Epithelial cell of esophagus (primary cell): ENCODE measurements around the gene TMTC2.

ENCODE experiments used
- DNase-seq: peaks from one replicate; pipeline ENCODE4 v3.0.0; 2010; ENCODE audit warnings: low read depth
- H3K4me3 ChIP-seq: 2 replicates; pipeline ENCODE4 v1.5.1; 2011; ENCODE audit warnings: mild to moderate bottlenecking, low read length, control low read depth
- CTCF ChIP-seq: IDR thresholded peaks from 2 replicates; pipeline ENCODE4 v1.5.1; 2011; ENCODE audit warnings: low read depth, mild to moderate bottlenecking, low read length, control low read depth, inconsistent platforms; ENCODE audit not compliant: insufficient read depth; ENCODE audit errors: missing control alignments

Gene TMTC2

GRCh38 chr12:82858534-82858917 lies 171.8 kb downstream of the TMTC2 start:
- H3K4me3 ChIP-seq = no peak overlapping the region
- no peak for DNase-seq
- no peak for TF ChIP-seq CTCF

DNA sequence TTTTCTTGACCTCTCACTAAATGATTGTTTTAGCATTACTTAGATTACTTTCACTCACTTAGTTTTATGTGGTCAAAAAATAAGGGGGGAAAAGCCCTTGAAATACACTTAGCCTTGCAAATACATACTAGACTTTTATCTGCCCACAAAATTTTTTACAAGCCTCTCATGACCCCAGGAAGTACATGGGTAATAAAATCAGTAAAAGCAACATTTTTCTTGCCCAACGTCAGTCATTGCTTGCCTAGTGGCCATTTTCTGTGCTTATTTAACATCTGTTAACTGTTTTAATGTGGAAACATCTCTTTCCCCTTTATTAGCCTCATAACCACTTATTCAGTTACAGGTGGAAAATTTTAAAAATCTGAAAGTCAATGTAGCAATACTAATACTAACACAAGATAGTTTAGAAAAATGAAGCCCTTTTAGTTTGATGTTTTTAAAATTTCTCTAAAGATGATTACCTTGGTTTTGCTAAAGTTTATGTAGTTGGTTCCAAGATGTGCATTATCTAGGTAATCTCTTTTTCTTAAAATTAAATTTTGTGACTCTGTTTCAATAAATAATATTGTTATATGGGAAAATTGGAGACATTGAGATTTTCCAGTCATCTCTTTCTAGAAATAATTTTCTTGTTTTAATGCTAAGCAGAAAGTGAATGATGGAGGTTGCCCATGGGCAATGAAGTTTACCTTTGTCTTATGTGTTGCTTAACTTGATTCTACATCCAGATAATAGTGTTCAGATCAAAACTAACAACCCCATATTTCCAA lies 175.5 kb downstream of the TMTC2 start:
- no peak for TF ChIP-seq CTCF
- H3K4me3 ChIP-seq = no peak overlapping the region
- DNase-seq = no peak

- H3K4me3 ChIP-seq = no peak overlapping the region
- no peak for DNase-seq
- no peak for TF ChIP-seq CTCF
These were observed 176.4 kb downstream of the TMTC2 start for GRCh38 chr12:82862876-82863649.

GRCh38 chr12:82866227-82866775 lies 179.6 kb downstream of the TMTC2 start:
- no peak for DNase-seq
- no peak overlapping the region for H3K4me3 ChIP-seq
- no peak for TF ChIP-seq CTCF

DNA sequence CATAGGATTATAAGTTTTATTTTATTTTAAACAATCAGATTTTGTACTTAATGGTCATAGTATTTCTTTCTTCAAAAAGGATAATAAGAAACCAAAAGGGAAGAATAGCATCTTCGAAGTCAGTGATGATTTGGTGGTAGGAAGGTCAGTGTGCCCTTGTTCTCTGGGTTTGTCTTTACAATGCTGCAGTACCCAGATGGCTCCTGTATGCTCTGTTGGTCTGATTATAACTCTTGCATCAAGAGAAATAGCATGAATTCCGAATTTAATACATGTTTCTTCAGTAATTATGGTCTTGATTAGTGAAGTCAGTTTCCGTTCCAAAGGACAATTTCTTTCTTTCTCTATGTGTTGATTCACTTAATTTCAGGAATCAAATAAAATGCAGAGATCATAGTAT lies 180.2 kb downstream of the TMTC2 start:
- TF ChIP-seq CTCF = no peak
- no peak for DNase-seq
- no peak overlapping the region for H3K4me3 ChIP-seq

DNA sequence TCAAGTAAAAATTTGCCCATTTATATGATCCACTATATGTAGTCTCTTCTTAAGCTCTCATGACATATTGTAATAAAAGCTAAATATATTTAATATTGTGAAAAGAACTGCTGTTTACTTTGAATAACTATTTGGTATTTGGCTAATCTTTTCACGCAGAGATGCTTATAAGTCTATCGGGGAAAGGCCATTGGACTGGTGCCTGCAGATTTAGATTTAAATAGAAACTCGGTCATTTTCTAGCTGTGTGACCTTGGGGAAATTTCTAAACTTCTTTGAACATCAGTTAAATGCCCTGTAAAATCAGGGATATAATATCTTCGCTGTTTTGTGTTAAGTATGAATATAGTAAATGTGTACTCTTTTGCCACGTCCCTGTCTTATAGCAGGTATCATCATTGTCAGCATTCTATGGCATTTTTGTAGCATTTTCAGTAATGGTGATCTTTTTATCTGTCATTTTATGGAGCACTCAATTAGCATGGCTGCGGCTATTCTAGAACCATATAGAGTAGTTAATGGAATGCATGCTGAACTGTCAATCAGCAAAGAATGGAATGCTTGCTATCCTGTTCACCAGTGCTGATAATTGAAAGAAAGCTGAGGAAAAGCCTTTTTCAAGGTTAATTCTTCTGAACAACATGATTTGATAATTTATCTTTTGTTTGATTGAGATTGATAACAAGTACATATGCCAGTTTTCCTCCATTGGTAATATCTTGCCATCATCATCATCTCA lies 181.2 kb downstream of the TMTC2 start:
- no peak for DNase-seq
- no peak overlapping the region for H3K4me3 ChIP-seq
- no peak for TF ChIP-seq CTCF
